Hindlimb muscle (tissue), 1 donor: ENCODE data around the gene SPRR2F. TPM values are rescaled to one million over a fixed set of nuclear protein-coding genes. Genes with fewer than 3 reads are reported as not detected.

Experiments
- DNase-seq: peaks from one replicate; pipeline ENCODE4 v3.0.0-alpha.2; 2013
- polyA plus RNA-seq: library from polyadenylated mRNA; unstranded; fragments of 120-200 nt; gene quantifications from one replicate; pipeline ENCODE4 v1.2.1, GENCODE V29; 2013; ENCODE audit not compliant: insufficient read length

Gene SPRR2F
- polyA plus RNA-seq, 1 donor, result not detected

DNA sequence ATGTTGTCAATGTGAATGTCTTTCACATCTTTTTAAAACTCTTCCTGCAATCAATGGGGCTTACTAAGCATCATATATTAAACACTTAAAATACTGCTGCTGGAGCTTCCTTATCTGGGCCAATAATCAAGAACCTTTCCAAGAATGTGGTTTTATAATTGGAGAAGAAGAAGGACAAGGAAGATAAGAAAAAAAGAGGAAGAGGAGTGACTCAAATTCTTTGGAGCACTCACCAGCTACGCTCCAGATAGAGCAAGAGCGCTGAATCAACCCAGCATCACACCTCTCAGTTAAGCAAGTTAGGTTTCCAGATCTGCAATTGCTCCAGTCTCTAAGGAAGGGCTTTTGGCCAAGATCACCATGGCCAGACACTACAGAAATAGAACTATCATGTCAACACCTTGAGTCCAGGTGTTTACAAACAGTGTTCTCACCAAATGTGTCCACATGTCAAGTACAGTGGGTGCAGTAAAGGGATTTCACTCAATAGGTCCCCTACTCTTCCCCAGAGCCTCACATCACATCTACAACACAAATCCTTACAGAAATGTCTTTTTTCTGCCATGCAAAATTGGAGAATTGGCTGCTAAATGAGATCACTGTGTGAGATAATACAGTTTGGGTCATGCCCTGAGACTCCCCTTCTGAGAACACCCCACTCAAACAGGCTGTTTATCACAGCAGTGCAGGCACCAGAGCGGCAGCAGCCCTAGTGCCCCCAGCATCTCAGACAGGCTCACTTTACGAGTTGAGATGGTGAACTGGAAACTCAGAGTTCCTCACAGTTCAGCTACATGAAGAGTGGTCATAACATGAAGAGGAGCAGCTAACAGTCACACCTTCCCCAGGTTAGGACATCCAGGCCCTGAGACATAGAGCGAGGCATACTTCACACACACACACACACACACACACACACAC lies 40.2 kb downstream of the SPRR2F start:
- DNase-seq, result no peak

DNA sequence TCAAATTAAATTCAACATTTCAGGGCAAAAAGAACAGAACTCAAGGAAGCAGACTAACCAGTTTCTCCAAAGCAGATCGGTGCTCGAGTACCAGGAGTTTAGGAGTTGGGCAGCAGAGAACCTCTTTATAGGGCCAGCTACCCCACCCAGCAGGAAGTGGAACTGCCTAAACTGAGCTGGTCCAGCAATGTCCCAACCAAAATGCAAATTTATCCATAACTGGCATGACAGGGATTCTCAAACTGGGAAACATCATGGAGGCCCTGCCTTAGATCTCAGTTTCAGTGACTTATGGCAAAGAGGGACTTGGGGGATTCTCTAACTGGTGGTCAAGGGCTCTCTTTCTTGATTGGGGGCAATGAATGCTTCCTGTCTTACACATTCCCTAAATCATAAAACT lies 41.8 kb downstream of the SPRR2F start, which contains the start of gene SPRR2B:
Gene SPRR2B (minus strand): TSS at position 101 of the 400 bp plus-strand sequence. CDS start 772 bp downstream, outside the sequence.
- no peak for DNase-seq

DNA sequence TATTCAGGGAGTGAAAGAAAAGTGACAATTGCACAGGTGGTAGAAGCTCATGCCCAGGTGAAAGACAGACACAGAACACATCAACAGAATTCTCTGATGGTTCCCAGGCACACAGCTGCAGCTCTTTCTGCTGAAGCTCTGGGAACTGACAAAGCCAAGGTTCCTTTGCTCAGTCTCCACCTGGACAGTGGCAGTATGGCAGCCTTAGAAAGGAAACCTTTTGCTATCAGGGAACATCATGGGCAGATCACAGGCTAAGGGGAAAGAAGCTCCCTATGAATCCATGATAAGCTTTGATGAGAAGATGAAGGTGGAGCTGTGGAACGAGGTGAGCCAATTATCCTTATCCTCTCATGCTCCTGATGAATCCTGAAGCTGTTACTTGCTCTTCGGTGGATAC lies 43.1 kb downstream of the SPRR2F start:
- DNase-seq, result no peak

Other genes starting within 250 kb of the SPRR2F start
- gene SMCP, start 235.2 kb downstream of the SPRR2F start, polyA plus RNA-seq, result not detected
- 0.36 TPM for gene IVL, start 205.0 kb downstream of the SPRR2F start, polyA plus RNA-seq
- not detected for gene SPRR5, start 166.3 kb downstream of the SPRR2F start, polyA plus RNA-seq
- not detected for gene SPRR4, start 142.9 kb downstream of the SPRR2F start, polyA plus RNA-seq
- not detected for gene SPRR1A, start 129.4 kb downstream of the SPRR2F start, polyA plus RNA-seq
- not detected for gene SPRR3, start 111.8 kb downstream of the SPRR2F start, polyA plus RNA-seq
- gene SPRR1B, start 82.3 kb downstream of the SPRR2F start, polyA plus RNA-seq, result 0.37 TPM
- not detected for gene SPRR2D, start 72.4 kb downstream of the SPRR2F start, polyA plus RNA-seq
- gene SPRR2A, start 56.0 kb downstream of the SPRR2F start, polyA plus RNA-seq, result not detected
- gene SPRR2B, start 41.9 kb downstream of the SPRR2F start, polyA plus RNA-seq, result not detected
- not detected for gene SPRR2E, start 19.0 kb downstream of the SPRR2F start, polyA plus RNA-seq
- not detected for gene SPRR2G, start 37.4 kb upstream of the SPRR2F start, polyA plus RNA-seq
- not detected for gene LELP1, start 89.9 kb upstream of the SPRR2F start, polyA plus RNA-seq
- gene PRR9, start 104.1 kb upstream of the SPRR2F start, polyA plus RNA-seq, result not detected
- gene LORICRIN, start 146.2 kb upstream of the SPRR2F start, polyA plus RNA-seq, result not detected
- not detected for gene PGLYRP3, start 199.4 kb upstream of the SPRR2F start, polyA plus RNA-seq
- not detected for gene PGLYRP4, start 235.3 kb upstream of the SPRR2F start, polyA plus RNA-seq
- 17.0 TPM for gene S100A9, start 244.3 kb upstream of the SPRR2F start, polyA plus RNA-seq